Endothelial cell of umbilical vein (primary cell): ENCODE data around the gene DXO.

Experiments used
- EZH2 ChIP-seq: IDR thresholded peaks from 2 replicates; pipeline ENCODE4 v1.6.1; 2012; ENCODE audit warnings: borderline replicate concordance, low read depth, mild to moderate bottlenecking, moderate library complexity, low read length, inconsistent platforms; ENCODE audit not compliant: severe bottlenecking
- POLR2AphosphoS5 ChIP-seq: IDR thresholded peaks from 2 replicates; pipeline ENCODE4 v1.6.1; 2012; ENCODE audit warnings: low read depth, mild to moderate bottlenecking, control low read depth, low read length, moderate library complexity; ENCODE audit not compliant: insufficient read depth

GRCh38 chr6:31940256-31940664, 31.7 kb downstream of the DXO start:
- TF ChIP-seq POLR2AphosphoS5 (no peak), EZH2 (no peak)
